Pancreas (tissue), 10 donors: ENCODE results near the gene FBLIM1. TPM values are rescaled to one million over a fixed set of nuclear protein-coding genes. Genes with fewer than 3 reads are reported as not detected.
A peak's percentile ranks its signal among the peaks of the same experiment; 100 is the strongest.

Experiments used
- ATAC-seq, 4 donors: fragments of 200-7000 bp; cut with Tn5 transposase; one replicate each; pipeline versions ENCODE4 v1.8.0 to v1.9.1; 2020; ENCODE audit warnings: mild to moderate bottlenecking in 4 of 4, moderate library complexity in 4 of 4
- DNase-seq, 6 donors: peaks; one replicate each; pipeline ENCODE4 v3.0.0-alpha.2; 2020
- FAIRE-seq: peaks from 2 replicates; lab custom pipeline; 2012; peaks lifted over from hg19 to GRCh38; lab: Jason Lieb, UNC
- H3K27ac ChIP-seq, 4 donors: fragments of 200-600 bp; sonication (generic); 1 replicate in 3 of 4; 2 replicates in 1 of 4; pipeline versions ENCODE4 v1.5.0 to v1.8.0; 2020
- H3K27me3 ChIP-seq, 4 donors: fragments of 200-600 bp; one replicate each; pipeline ENCODE4 v1.8.0; 2021
- H3K36me3 ChIP-seq, 3 donors: fragments of 200-600 bp; sonication (generic) in 1 of 3; one replicate each; pipeline versions ENCODE4 v1.5.0 to v1.8.0; 2020 to 2021
- H3K4me1 ChIP-seq, 3 donors: fragments of 200-600 bp; one replicate each; pipeline ENCODE4 v1.8.0; 2021
- H3K4me3 ChIP-seq, 4 donors: fragments of 200-600 bp; sonication (generic) in 2 of 4; one replicate each; pipeline versions ENCODE4 v1.5.0 to v1.8.0; 2020 to 2021
- H3K9me3 ChIP-seq, 4 donors: fragments of 200-600 bp; one replicate each; pipeline ENCODE4 v1.8.0; 2021
- CTCF ChIP-seq, 4 donors: fragments of 200-600 bp; sonication (generic) in 3 of 4; IDR thresholded peaks; one replicate each; pipeline versions ENCODE4 v1.5.0 to v1.8.0; 2021; ENCODE audit warnings: antibody characterized with exemption in 4 of 4
- WGBS, 2 donors: extraction: QIAGEN DNeasy Blood & Tissue Kit; methylation state at CpG; one replicate each; pipeline ENCODE4 v1.1.7; 2013; 5-methylcytosine and 5-hydroxymethylcytosine counted together
- intact Hi-C, 3 donors: fragments of 100-400 bp; cut with DNase I; formaldehyde crosslinking; loops; one replicate each; pipeline versions ENCODE4 v1.11.1 to v1.14.2; 2022
- polyA plus RNA-seq, 2 donors: library from polyadenylated mRNA; stranded (reverse); fragments of 200-250 nt; gene quantifications; one replicate each; pipeline ENCODE4 v1.2.3, GENCODE V29; 2013
- total RNA-seq, 6 donors: library from RNA; stranded (reverse); fragmentation: NEBNext Ultra II Directional in 4 of 6; extraction: Animal tissue kit (Norgen Biotek cat#: 25700) in 4 of 6; gene quantifications; one replicate each; pipeline versions ENCODE4 v1.2.1 to v1.2.4, GENCODE V29; 2021 to 2023
- donor health status: healthy with polysubstance abuse.
- donor health status: DM: no; HTN: no; CAD: no; lungs with moderate emphysema.
- donor health status: DM: no; HTN: no; CAD: no.
- donor health status: control.
- donor health status: control.
- donor health status: Bipolar disorder and iron deficiency.
- donor health status: DM: yes; HTN: yes; CAD: no.
- donor health status: DM: no; HTN: no; CAD: no.
- donor health status: DM: no; HTN: no; CAD: no.
- donor health status: DM: yes; HTN: yes; CAD: no.

The FBLIM1 gene
- total and polyA plus RNA-seq, 8 donors, result 20.4 to 61.5 (median 29.4) TPM

GRCh38 chr1:15740924-15741850 lies 17.4 kb upstream of the FBLIM1 start:
- FAIRE-seq (no peak), DNase-seq (peak; percentile 80 to 96 (median 89)), ATAC-seq (peak; percentile 73 to 91 (median 89))
- H3K4me3 ChIP-seq, result no peak overlapping the region
- H3K9me3 ChIP-seq, result no peaks in the 10 kb centered on the region
- peaks cover 20 to 23% (median 20%) of the 10 kb centered on the region in 3 donors for H3K4me1 ChIP-seq
- peak; percentile 79 to 94 (median 83) for TF ChIP-seq CTCF (IDR thresholded peaks at IDR 0.05)
- no peak overlapping the region for H3K27ac ChIP-seq
- WGBS, 2 donors, result 44 to 45% methylated on average over 27 of the region's 27 CpGs
- H3K36me3 ChIP-seq, result no peaks in the 10 kb centered on the region
- H3K27me3 ChIP-seq, result no peaks in the 10 kb centered on the region
- intact Hi-C loops, result loop anchor here in 1 of 3 donors (5.0 kb wide), 1 partner anchor 144 kb away; no protein-coding TSS in a partner anchor

- Histone ChIP-seq H3K27me3 (no peaks in the 10 kb centered on the region), H3K4me1 (peaks cover 8 to 11% (median 9%) of the 10 kb centered on the region in 3 donors), H3K36me3 (no peaks in the 10 kb centered on the region), H3K4me3 (no peak within 1 kb of the TSS), H3K27ac (no peak within 1 kb of the TSS), H3K9me3 (no peaks in the 10 kb centered on the region)
- intact Hi-C loops, result loop anchor here in 1 of 3 donors (5.0 kb wide), 1 partner anchor 145 kb away; no protein-coding TSS in a partner anchor
- DNase-seq, result peak in 3 of 6 donors; percentile 20 to 83 (median 55)
- no peak for TF ChIP-seq CTCF (IDR thresholded peaks at IDR 0.05)
- no peak for ATAC-seq
- WGBS, 2 donors, result 26 to 34% methylated on average over 12 to 14 of the region's 14 CpGs
- no peak for FAIRE-seq
Measured at GRCh38 chr1:15742339-15742801, 16.2 kb upstream of the FBLIM1 start, which contains the start of gene TMEM82. TSS of gene TMEM82 (plus strand) at chr1:15742499. CDS start at chr1:15742560, 61 bp downstream.

- FAIRE-seq (no peak), DNase-seq (peak in 1 of 6 donors; percentile 22), ATAC-seq (no peak)
- Histone ChIP-seq H3K9me3 (no peaks in the 10 kb centered on the region), H3K4me3 (no peak overlapping the region), H3K36me3 (no peaks in the 10 kb centered on the region), H3K27me3 (no peaks in the 10 kb centered on the region), H3K4me1 (no peaks in the 10 kb centered on the region), H3K27ac (no peak overlapping the region)
- no peak for TF ChIP-seq CTCF (IDR thresholded peaks at IDR 0.05)
- WGBS, 2 donors, result 87 to 90% methylated on average over 28 to 30 of the region's 30 CpGs
- intact Hi-C loops, result loop anchor here in 1 of 3 donors (5.0 kb wide), 1 partner anchor 147 kb away; no protein-coding TSS in a partner anchor
Measured at GRCh38 chr1:15744122-15744679, 14.4 kb upstream of the FBLIM1 start.

- H3K4me3 ChIP-seq, result no peak overlapping the region
- H3K9me3 ChIP-seq, result no peaks in the 10 kb centered on the region
- intact Hi-C loops, result no loop called here
- 61 to 67% methylated on average over 8 of the region's 8 CpGs for WGBS, 2 donors
- TF ChIP-seq CTCF (IDR thresholded peaks at IDR 0.05), result no peak
- no peaks in the 10 kb centered on the region for H3K36me3 ChIP-seq
- no peak for FAIRE-seq
- H3K27ac ChIP-seq, result no peak overlapping the region
- DNase-seq, result peak in 1 of 6 donors; percentile 24
- no peaks in the 10 kb centered on the region for H3K4me1 ChIP-seq
- no peak for ATAC-seq
- no peaks in the 10 kb centered on the region for H3K27me3 ChIP-seq
Measured at GRCh38 chr1:15747378-15747777, 11.2 kb upstream of the FBLIM1 start.
